A549 treated with CORT108297 at 1 μM for 4 hours (cell line): ENCODE results near the gene TUNAR. TPM values are rescaled to one million over a fixed set of nuclear protein-coding genes. Genes with fewer than 3 reads are reported as not detected.

ENCODE experiments used
- total RNA-seq: library from RNA; stranded (reverse); fragments of 200-300 nt; extraction: Qiagen RNA extraction; gene quantifications from 5 replicates; pipeline ENCODE4 v1.2.3, GENCODE V29; 2022

TUNAR gene
- not detected in 5 replicates for total RNA-seq

DNA sequence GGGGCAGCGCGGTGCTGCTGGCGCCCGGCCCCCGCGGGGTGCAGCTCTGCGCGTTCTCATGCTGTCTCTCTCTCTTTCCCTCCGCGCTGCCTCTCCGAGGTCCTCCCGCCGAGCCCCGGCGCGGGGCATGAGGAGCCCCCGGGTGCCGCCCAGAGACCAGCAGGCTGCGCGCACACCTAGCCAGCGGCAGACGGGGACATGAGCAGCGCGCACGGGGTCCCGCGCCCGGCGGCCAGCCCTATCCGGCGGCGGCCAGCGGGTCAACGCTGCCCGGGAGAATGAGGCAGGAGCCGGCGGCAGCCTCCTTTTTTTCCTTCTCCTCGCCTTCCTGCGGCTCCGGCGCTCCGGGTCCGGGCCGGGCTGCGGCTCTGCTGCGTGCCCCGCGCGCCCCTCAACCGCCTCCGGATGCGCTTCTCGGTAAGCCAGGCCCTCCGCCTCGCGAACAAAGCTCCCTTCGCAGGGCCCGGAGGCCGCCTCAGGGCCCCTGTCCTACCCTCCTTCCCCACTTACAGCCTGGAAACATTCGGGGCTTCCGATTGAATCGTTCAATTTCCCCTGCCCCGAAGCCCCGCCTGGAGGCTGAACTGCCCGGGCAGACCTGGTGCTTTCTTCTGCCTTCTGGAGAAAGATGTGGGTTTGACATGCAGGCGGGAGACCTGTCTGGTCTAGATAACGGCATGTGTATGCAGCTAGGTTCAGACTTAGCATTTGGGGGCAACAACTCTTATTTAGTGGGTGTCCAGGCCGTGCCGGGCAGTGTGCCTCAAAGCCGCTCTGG lies at the start of gene TUNAR:
Gene TUNAR (plus strand): TSS at position 72 of the 778 bp plus-strand sequence.

Other genes with a start within 250 kb of the TUNAR start
- not detected in 5 replicates for gene TCL1B, start 190.4 kb upstream of the TUNAR start, total RNA-seq
- not detected in 5 replicates for gene TCL1A, start 162.7 kb upstream of the TUNAR start, total RNA-seq
- 3.7 to 5.9 TPM (median 4.7 TPM) in 5 replicates for gene C14orf132, start 162.5 kb downstream of the TUNAR start, total RNA-seq